DMS153 treated with DMSO at 0.1 percent for 48 hours (cell line): Measurements from ENCODE around the gene TPM1.

Source experiments
- DNase-seq: peaks from one replicate; lab custom pipeline; 2025; ENCODE audit not compliant: unreplicated experiment; lab: John Stamatoyannopoulos, UW

Gene TPM1

DNA sequence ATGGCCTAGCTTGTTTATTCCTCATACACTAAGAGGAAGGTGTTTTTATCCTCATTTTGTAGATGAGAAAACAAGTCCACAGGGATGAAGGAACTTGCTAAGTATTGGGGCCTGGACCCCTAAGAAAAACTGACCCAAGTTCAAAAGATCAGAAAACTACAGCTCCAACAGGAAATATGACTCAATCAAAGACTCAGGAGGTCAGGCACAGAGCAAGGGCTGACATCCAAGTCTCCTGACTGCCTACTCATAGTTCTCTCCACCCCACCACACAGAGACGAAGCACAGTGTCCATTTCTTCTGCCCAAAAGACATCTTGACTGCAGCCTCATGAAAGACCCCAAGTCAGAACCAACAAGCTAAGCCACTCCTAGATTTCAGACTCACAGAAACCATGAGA is 26.9 kb upstream of the TPM1 start:
- DNase-seq: no peak

- DNase-seq: no peak
Measured at GRCh38 chr15:63016234-63016633, 26.3 kb upstream of the TPM1 start.

GRCh38 chr15:63018639-63019038 is 23.9 kb upstream of the TPM1 start:
- no peak for DNase-seq

DNA sequence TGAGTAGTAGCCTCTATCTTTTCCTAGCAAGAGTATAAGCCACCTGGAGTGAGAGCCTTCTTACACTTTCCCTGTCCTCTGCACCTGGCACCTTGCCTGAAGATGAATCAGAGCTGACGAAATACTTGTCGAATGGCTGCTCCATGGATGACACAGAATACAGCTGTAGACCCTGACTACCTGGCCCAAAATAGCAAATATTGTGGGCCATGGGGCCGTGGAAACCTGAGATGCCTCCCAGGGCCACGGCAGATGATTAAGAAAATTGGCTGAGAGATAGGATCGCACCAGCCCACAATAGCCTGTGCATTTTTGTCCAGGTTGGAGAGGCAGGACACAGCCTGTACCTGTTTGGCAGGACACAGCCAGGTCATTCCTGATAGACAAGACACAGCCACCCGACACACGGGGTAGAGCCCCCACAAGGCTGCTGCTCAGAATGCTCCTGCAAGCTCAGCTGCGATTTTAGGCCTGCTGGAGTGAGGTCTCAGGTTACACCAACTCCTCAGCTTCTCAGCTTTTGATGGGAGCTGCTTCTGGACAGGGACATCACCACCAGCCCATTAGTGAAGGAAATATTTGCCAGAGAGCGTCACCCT is 22.9 kb upstream of the TPM1 start:
- no peak for DNase-seq

GRCh38 chr15:63020128-63020527 is 22.4 kb upstream of the TPM1 start:
- DNase-seq: no peak

DNA sequence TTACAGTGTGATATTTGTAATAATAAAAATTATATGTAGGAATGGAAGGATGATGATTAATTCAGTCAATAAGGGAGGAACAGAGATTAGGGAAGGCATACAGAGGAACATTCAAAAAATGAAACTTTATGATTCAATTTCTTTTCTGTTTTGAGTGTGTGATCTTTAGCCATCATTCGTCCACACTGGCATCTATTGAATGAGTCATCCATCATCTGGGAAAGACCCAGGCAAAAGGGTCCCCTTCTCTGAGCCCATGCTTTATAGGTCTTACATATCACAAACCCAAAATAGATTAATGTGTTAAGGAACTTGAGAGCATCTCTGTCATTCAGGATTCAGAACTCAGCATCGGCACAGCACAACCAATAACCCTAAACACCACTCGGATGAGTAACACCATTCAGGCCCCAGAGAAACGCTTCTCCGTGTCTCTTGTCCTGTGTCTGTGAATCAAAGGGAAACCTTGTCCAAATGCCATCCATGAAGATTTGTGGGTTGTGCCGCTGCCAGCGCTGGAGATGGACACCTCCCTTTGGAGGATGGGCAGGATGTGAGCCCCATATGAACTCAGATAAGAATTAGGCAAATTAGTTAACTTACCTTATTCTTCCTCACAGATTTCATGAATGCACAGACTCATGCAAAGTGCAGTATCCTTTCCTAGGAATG is 21.7 kb upstream of the TPM1 start:
- no peak for DNase-seq

DNA sequence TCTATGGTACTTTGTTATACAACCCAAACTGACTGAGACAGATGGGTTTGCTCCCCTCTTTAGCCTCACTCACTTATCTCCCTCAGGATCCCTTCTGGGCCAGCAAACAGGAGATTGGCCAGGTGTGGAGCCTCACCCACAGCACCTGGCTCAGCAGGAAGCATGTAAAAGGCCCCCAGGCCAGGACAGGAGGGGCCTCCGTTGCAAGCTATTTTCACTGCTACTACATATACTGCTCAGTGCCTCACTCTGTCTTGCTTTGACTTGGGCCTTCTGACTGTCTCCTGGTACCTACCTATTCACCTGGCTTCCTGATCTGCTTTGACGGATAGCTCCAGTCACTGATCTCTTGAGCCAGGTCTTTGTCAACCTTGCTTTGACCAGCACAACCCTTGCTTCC is 20.4 kb upstream of the TPM1 start:
- no peak for DNase-seq

- DNase-seq: no peak
Measured at GRCh38 chr15:63022663-63023062, 19.9 kb upstream of the TPM1 start.

DNA sequence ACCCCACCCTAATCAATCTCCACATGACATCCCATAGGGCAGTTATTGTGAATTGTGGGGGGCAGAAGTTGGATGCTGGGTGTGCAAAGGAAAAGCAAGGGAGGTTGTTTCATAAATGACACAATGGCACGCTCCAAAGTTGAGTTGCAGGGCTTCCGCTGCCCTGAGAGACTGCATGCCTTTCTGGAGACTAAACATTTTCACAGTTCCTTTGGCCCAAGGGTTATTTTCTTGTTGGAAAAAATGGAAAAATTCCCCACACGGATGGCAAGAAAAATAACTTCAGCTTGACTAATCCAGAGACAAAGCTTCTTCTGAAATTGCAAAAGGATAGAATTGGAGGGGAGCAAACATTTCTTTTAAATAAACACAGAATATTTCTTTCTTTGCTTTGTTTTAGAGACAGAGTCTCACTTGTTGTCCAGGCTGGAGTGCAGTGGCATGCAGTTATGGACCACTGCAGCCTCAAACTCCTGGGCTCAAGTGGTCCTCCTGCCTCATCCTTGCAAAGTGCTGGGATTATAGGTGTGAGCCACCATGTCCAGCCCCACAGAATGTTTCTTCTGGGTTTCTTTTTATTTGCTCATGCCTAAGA is 19.1 kb upstream of the TPM1 start:
- DNase-seq: no peak

DNA sequence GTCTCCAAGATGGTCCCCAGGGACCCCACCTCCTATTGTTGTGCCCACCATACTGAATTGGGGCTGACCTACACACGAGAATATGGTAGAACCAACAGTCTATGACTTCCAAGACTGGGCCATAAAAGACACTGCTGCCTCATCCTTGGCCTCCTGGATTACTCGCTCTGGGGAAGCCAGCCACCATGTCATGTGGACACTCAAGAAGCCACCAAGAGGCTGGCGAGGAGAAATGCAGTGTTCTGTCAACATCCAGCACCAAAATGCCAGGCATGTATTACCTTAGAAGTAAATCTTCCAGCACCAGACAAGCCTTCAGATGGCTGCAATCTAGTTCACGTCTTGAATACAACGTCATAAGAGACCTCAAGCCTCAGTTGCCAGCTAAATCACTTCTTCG is 17.1 kb upstream of the TPM1 start:
- DNase-seq: no peak

- DNase-seq: no peak
Measured at GRCh38 chr15:63027646-63028045, 14.9 kb upstream of the TPM1 start.

- no peak for DNase-seq
Measured at GRCh38 chr15:63028442-63029110, 14.0 kb upstream of the TPM1 start.

DNA sequence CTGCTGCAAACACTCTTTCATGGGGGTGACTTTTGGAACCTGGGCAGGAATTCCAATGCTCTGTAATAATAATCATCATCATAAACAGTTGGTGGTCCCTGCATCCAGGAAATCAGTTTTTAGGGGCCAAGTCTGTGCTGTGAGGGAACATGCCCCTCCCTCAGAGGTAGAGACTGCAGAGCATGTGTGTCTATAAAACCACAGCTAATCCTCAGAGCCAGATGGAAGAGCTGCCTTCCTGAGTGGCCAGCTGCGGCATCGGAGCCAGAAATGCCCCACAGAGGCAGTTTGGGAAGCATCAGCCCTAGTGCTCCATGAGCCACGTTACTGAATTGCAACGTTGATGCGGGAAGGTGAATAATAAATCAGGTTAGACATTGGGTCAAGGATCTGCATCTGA is 12.9 kb upstream of the TPM1 start:
- no peak for DNase-seq

DNA sequence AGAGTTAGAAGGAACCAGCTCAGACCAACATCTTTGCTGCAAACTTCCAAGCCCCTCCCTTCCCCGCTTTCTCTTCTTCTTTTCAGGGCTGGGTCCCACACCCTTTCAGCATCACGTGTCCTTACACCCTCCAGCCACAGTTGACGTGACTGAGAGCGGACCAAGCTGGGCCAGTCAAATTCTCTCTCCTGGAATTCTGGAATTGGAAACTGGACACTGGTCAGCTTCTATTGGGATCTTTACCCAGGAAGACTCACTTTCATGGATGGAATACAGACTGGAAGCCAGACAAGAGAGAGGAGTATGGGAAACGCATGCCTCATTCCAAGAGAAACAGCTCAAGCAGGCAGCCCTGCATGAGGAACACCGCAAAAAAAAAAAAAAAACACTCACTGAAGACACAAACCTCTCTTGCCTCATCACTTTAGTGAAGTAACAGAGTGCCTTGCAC is 12.4 kb upstream of the TPM1 start:
- no peak for DNase-seq

GRCh38 chr15:63034578-63034977 is 8.0 kb upstream of the TPM1 start:
- no peak for DNase-seq

DNA sequence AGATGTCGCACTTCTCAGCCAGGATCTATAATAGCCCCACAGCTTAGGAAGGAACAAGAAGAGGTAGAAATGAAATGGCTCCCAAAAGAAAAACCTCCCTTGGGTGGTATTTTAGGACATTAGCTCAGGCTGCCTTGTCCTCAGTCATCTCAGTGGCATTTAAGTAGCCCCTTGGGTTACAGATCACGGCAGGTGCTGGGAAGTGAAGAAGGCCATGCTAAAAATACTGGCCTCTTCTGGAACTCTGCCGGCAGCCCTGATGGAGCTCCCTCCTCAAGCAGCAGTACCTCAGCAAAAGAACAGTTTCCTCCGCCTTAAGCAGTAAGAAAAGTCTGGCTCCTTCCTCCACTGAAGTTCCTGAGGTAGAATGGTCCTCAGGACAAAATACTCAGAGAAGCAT is 7.3 kb upstream of the TPM1 start:
- no peak for DNase-seq

- no peak for DNase-seq
Measured at GRCh38 chr15:63035977-63036376, 6.6 kb upstream of the TPM1 start.

DNA sequence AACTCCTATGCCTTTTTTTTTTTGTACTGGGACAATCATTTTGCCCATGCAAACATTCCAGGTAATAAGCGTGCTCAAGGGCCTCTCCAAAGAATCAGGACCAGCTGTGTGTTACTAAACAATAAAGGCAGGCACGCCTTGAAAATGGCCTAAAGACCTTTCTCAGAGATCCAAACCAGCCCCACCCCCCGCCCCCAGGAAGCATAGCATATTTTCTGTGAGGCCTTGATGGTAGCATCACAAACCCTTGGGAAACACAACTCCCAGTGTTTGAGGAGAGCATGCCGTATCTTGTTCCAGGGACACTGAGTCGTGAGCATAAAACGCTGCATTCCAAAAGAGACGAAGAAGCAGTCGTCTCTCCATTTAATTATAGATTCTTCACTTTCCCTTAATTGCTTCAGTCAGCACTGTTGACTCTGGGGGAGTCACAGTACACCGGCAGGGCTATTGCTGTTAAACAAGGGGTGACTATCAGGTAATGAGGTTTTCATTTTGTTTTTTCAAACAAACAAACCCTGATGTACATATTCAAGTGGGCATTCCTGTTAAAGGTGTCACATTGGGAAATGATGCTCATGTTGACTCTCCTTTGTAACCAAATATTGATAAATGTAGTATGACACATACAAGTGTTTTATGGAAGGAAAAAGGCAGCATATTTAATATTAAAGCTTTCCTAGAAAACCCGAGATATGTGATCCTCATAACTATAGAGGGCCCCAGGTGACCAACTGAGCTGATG is 4.4 kb upstream of the TPM1 start:
- DNase-seq: no peak

- no peak for DNase-seq
Measured at GRCh38 chr15:63038926-63039673, 3.4 kb upstream of the TPM1 start.

DNA sequence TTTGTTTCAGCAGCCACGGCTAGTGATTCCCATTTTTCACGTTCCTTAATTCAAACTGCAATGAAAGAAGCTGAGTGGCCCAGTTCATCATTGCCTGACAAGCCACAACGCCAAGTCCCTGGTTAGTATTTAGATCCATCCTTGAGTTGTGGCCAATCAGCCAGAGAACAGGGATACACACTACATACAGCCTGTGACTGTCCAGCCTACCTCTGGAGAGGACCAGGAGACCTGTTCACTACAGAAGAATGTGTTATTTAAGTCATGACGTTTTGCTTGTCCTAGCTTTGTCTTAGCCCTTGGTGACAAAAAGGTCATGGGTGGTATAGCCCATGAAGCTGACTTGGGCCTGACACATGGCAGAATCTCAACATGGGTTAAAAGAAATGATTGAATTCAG is 2.7 kb upstream of the TPM1 start:
- no peak for DNase-seq

DNA sequence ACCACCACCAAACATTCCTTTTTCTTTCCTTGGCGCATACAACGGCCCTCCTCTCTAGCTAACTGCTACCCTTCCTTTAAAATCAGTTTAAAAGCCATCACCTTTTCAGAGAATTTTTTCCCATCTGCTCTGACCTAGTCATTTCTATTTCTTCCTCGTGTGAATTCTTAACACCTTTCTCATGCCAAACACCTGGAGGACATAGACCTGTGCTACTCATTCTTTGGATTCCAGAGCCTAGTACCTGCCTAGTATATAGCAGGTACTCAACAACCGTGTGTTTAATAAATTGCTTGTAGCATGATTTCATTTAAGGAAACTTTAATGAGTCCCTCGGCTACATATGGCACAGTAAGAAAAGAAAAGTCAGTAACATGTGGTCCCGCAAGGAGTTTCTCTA is 2.0 kb upstream of the TPM1 start:
- DNase-seq: no peak
